Omental fat pad (tissue), 4 donors: ENCODE results near the gene AFAP1. TPM values are rescaled to one million over a fixed set of nuclear protein-coding genes. Genes with fewer than 3 reads are reported as not detected.

ENCODE experiments used
- ATAC-seq: fragments of 150-250 bp; one replicate; pipeline ENCODE4 v1.9.1; 2016; ENCODE audit warnings: mild to moderate bottlenecking, moderate library complexity; ENCODE audit not compliant: low FRiP score
- DNase-seq: peaks from one replicate; pipeline ENCODE4 v3.0.0-alpha.2; 2019; ENCODE audit warnings: low spot score
- total RNA-seq, 4 donors: library from RNA; depleted of rRNA; stranded (reverse); fragments of >200 nt; gene quantifications; one replicate each; pipeline ENCODE4 v1.1.0, GENCODE V29; 2016
- TF ChIP-seq, protein P1 (sequence below), 3 donors: fragments of 450-650 bp; IDR thresholded peaks; one replicate each; pipeline ENCODE4 v1.5.1; 2016 to 2017; ENCODE audit warnings: antibody characterized with exemption in 3 of 3, mild to moderate bottlenecking in 3 of 3, moderate library complexity in 2 of 3

The AFAP1 gene
- total RNA-seq, 4 donors from 2014 or later, result 24.6 to 35.5 (median 26.9) TPM

DNA sequence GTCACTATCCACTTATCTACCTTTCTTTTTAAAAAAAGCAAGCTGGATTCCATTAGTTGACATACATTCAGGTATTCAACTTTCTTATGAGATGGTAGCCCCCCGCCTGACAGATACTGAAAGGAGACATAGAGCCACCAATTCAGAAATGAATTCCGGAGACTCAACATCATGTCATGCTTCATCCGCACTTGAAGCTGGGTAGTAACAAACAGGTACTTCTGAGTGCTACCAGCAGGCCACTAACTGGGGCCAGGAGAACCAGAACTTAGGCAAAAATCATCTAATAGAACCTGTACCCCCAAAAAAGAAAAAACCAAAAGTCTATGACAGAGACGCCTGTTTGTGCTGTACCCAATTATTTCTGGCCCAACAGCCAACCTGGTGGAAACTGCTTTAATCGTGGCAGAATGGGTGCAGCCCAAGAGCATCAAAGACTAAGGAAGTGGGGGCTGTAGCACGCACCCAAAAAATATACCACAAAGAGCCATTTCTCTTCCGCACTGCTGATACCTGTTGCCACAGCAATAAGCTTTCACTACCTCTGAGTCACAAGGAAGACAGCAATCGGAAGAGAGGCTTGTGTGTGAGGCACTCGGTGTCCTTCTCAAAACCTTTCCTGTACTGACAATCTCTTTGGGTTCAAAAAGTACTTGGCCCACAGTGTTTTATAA, 84.8 kb downstream of the AFAP1 start:
- DNase-seq (no peak), ATAC-seq (no peak)
- TF ChIP-seq, protein P1, sequence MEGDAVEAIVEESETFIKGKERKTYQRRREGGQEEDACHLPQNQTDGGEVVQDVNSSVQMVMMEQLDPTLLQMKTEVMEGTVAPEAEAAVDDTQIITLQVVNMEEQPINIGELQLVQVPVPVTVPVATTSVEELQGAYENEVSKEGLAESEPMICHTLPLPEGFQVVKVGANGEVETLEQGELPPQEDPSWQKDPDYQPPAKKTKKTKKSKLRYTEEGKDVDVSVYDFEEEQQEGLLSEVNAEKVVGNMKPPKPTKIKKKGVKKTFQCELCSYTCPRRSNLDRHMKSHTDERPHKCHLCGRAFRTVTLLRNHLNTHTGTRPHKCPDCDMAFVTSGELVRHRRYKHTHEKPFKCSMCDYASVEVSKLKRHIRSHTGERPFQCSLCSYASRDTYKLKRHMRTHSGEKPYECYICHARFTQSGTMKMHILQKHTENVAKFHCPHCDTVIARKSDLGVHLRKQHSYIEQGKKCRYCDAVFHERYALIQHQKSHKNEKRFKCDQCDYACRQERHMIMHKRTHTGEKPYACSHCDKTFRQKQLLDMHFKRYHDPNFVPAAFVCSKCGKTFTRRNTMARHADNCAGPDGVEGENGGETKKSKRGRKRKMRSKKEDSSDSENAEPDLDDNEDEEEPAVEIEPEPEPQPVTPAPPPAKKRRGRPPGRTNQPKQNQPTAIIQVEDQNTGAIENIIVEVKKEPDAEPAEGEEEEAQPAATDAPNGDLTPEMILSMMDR (IDR thresholded peaks at IDR 0.05), result no peak

DNA sequence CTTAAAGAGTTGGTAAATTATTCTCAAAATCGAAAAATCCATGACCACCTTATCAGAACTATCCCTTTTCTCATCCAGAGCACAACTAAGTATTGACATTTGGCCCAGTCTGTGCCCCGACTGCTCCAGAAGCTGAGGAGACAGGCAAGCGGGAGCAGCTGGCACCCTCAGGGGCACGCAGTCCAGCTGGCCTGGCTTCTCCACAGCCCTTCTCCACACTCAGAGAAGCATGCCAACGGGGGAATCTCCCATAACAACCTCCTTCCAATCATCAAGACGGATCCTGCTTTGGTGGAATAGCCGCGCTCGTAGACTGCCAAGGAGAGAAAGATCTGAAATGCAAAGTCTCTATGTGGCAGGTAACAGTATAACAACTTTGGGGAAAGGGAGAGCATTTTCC, 85.4 kb downstream of the AFAP1 start:
- DNase-seq (no peak), ATAC-seq (no peak)
- TF ChIP-seq, protein P1 (IDR thresholded peaks at IDR 0.05), result no peak

DNA sequence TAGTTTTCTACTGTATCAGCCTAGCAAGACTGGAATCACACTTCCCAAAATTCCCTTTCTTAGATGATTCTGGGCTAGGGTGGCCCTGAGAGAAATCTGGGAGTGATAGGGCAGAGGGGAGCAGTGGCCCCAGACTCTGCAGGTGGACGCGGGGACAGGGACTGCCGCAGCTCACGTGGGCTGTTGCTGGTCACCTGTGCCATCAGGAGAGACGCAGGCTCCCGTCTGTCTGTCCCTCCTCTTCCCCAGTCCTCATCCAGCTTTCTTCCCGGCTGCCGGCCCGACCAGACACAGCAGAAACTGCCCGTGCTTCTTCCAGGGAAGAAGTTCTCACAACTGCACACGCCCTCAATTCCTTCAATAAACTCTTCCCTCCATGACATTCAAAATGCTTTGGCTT, 86.4 kb downstream of the AFAP1 start:
- ATAC-seq (no peak), DNase-seq (no peak)

DNA sequence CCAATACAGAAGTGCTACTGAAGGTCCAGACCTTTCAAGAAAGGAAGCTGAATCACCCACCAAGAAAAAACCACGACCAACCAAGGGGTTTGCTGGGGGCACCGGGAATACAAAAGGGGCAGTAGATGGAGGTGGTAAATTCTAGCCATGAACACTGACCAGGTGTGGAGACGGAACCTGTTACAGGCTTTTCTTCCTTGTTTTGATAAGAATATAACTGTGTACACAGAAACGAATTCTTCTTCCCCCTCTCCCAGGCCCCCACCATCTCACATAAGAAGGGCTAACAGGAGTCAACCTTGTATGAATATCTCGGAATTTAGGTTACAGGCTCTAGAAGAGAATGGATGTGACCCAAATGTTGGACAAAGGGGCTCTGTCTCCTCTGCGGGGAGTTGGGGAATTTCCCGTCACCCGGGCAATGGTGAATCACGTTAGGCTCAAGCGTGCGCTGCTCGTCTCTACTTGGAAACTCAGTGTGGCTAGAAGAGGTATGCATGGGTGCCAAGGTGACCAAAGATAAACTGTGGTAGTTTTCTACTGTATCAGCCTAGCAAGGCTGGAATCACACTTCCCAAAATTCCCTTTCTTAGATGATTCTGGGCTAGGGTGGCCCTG, 87.0 kb downstream of the AFAP1 start:
- DNase-seq (no peak), ATAC-seq (no peak)
- TF ChIP-seq, protein P1 (IDR thresholded peaks at IDR 0.05), result no peak

More for the DNA sequence above, 86.4 kb downstream of the AFAP1 start:
- TF ChIP-seq, protein P1 (IDR thresholded peaks at IDR 0.05), result no peak

DNA sequence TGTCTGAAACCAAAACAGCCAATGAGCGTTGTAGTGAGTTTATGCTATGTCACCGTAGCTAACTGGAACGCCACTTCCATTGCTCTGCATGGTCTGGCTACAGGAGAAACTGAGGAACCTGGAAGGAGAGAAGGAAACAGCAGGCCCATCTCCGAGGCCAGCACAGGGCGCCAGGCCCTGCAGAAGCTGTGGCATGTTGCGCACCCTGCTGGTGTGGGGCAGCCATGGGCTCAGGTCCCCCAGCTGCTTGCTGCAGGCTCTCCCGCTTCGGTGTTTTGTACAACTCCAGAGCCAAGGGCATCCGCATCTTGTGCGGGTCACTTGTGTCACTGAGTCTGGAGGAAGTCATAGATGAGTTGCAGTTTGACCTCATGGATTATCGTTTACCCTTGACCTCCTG, 89.2 kb downstream of the AFAP1 start:
- no peak for DNase-seq
- TF ChIP-seq, protein P1 (IDR thresholded peaks at IDR 0.05), result no peak
- ATAC-seq, result no peak

DNA sequence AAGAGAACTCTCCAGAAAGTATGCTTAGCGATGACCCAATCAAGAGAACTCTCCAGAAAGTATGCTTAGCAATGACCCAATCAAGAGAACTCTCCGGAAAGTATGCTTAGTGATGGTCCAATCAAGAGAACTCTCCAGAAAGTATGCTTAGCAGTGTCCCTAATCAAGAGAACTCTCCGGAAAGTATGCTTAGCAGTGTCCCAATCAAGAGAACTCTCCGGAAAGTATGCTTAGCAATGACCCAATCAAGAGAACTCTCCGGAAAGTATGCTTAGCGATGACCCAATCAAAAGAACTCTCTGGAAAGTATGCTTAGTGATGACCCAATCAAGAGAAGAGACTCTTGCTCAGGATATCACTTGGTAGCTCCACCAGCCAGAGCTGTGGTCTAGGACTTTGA, 92.5 kb downstream of the AFAP1 start:
- ATAC-seq, result no peak

More for the DNA sequence above, 92.5 kb downstream of the AFAP1 start:
- no peak for DNase-seq
- TF ChIP-seq, protein P1 (IDR thresholded peaks at IDR 0.05), result no peak
